Kidney epithelial cell (primary cell): ENCODE results near the gene ANK3. TPM values are rescaled to one million over a fixed set of nuclear protein-coding genes. Genes with fewer than 3 reads are reported as not detected.

ENCODE experiments used
- DNase-seq: peaks from one replicate; pipeline ENCODE4 v3.0.0-alpha.2; 2010; ENCODE audit warnings: low read depth
- H3K27me3 ChIP-seq: 2 replicates; pipeline ENCODE4 v1.6.0; 2011; ENCODE audit warnings: low read length; ENCODE audit not compliant: control insufficient read depth, insufficient read depth
- H3K36me3 ChIP-seq: 2 replicates; pipeline ENCODE4 v1.5.1; 2011; ENCODE audit warnings: low read length; ENCODE audit not compliant: control insufficient read depth, insufficient read depth
- H3K4me3 ChIP-seq: 2 replicates; pipeline ENCODE4 v1.5.1; 2011; ENCODE audit warnings: low read depth, mild to moderate bottlenecking, control low read depth, low read length
- total RNA-seq: library from RNA; depleted of rRNA; stranded (reverse); fragments of >200 nt; gene quantifications from 2 replicates; pipeline ENCODE4 v1.2.3, GENCODE V29; 2015
- TF ChIP-seq, protein P1 (sequence below): IDR thresholded peaks from 2 replicates; pipeline ENCODE4 v1.5.1; 2011; ENCODE audit warnings: mild to moderate bottlenecking, moderate library complexity, low read length, control low read depth, inconsistent platforms; ENCODE audit not compliant: insufficient read depth, poor library complexity, severe bottlenecking

The ANK3 gene
- total RNA-seq, 1 donor from 2014 or later, result 14.8 TPM

- TF ChIP-seq, protein P1, sequence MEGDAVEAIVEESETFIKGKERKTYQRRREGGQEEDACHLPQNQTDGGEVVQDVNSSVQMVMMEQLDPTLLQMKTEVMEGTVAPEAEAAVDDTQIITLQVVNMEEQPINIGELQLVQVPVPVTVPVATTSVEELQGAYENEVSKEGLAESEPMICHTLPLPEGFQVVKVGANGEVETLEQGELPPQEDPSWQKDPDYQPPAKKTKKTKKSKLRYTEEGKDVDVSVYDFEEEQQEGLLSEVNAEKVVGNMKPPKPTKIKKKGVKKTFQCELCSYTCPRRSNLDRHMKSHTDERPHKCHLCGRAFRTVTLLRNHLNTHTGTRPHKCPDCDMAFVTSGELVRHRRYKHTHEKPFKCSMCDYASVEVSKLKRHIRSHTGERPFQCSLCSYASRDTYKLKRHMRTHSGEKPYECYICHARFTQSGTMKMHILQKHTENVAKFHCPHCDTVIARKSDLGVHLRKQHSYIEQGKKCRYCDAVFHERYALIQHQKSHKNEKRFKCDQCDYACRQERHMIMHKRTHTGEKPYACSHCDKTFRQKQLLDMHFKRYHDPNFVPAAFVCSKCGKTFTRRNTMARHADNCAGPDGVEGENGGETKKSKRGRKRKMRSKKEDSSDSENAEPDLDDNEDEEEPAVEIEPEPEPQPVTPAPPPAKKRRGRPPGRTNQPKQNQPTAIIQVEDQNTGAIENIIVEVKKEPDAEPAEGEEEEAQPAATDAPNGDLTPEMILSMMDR, result no peak
- no peaks in the 10 kb centered on the region for H3K36me3 ChIP-seq
- H3K27me3 ChIP-seq, result no peaks in the 10 kb centered on the region
- DNase-seq, result no peak
- no peak overlapping the region for H3K4me3 ChIP-seq
Observed at GRCh38 chr10:60425392-60426110, 35.9 kb upstream of the ANK3 start.

- no peak for DNase-seq
- TF ChIP-seq, protein P1, result no peak
- no peak overlapping the region for H3K4me3 ChIP-seq
- no peaks in the 10 kb centered on the region for H3K36me3 ChIP-seq
- no peaks in the 10 kb centered on the region for H3K27me3 ChIP-seq
Observed at GRCh38 chr10:60424971-60425370, 35.3 kb upstream of the ANK3 start.

DNA sequence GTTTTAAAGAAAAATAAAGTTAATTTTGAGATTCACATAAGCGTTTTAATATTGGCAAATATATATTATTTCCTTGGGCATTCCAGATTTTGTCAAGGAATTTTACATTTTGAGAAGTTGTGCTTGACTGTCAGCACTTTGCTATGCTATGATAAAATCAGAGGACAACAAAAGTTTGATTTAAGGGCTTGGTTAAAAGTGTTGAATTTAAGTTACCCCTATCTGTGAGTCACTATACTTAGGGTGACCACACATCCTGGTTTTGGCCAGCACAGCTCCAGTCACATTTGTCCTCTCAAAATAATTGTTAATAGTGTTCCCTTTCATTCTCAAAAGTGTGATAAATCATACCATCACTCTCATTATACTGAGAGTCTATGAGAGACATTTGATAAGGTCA, 34.2 kb upstream of the ANK3 start:
- no peaks in the 10 kb centered on the region for H3K36me3 ChIP-seq
- no peak overlapping the region for H3K4me3 ChIP-seq
- DNase-seq, result no peak
- TF ChIP-seq, protein P1, result no peak
- H3K27me3 ChIP-seq, result no peaks in the 10 kb centered on the region

GRCh38 chr10:60422809-60423208, 33.1 kb upstream of the ANK3 start:
- TF ChIP-seq, protein P1, result no peak
- Histone ChIP-seq H3K36me3 (no peaks in the 10 kb centered on the region), H3K27me3 (no peaks in the 10 kb centered on the region), H3K4me3 (no peak overlapping the region)
- DNase-seq, result no peak

DNA sequence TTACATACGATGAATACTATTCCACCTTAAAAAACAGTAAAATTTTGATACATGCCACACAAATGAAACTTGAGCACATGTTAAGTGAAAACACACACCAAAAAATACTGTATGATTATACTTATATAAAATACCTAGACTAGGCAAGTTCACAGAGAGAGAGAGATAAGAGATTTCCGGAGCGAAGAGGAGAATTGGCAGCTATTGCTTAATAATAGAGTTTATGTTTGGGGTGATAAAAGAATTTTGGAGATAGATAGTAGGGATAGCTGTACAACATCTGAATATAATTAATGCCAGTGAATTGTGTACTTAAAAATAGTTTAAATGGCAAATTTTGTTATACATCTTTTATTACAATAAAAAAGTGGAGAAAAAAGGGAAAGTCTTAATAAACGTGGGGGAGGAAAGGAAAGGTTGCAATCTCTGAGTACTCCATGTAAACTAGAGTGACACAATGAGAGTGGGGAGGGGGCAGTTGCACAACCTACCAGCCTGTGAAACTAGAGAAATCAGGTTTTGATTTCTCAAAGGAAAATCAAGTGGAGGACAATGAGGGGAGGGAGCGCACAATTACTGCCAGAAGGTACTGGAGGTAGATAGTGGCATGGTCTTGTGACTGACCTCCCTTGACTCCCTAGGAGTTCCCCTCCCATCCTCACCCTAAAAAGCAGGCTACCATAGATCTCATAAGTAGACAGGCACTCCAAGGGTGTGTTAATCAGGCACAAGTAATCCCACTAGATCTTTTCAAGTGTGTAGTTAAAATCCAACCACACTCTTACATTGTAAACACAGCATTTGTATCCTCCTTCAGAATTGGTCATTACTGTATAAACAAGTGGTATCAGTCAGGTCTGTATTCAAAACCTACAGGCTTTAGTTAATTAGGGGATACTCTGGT, 31.6 kb upstream of the ANK3 start:
- Histone ChIP-seq H3K4me3 (no peak overlapping the region), H3K36me3 (no peaks in the 10 kb centered on the region), H3K27me3 (no peaks in the 10 kb centered on the region)
- TF ChIP-seq, protein P1, result no peak
- no peak for DNase-seq
